Endothelial cell of umbilical vein (primary cell): ENCODE measurements around the gene MLPH. TPM values are rescaled to one million over a fixed set of nuclear protein-coding genes. Genes with fewer than 3 reads are reported as not detected.

Experiments
- BruUV-seq: library from RNA; stranded (reverse); fragments of 400-500 nt; replicated peaks from 2 replicates; lab custom pipeline; 2021; lab: Mats Ljungman, UMichigan
- CTCF ChIA-PET: fragments of 300-600, 350-600 bp; sonication (Branson Sonifier 250); formaldehyde crosslinking; loops from one replicate; lab custom pipeline; 2021; ENCODE audit warnings: antibody characterized with exemption, inconsistent platforms; lab: Charles Lee
- POLR2A ChIA-PET: fragments of 300-600, 350-600 bp; sonication (Branson Sonifier 250); formaldehyde crosslinking; loops from one replicate; lab custom pipeline; 2021; ENCODE audit warnings: antibody characterized with exemption, inconsistent platforms; lab: Charles Lee
- DNase-seq: peaks from one replicate; pipeline ENCODE4 v3.0.0-alpha.2; 2011; ENCODE audit warnings: low read depth, low spot score
- FAIRE-seq: peaks from 2 replicates; lab custom pipeline; 2011; peaks lifted over from hg19 to GRCh38; lab: Jason Lieb, UNC
- H2AFZ ChIP-seq: 2 replicates; pipeline ENCODE4 v1.6.0; 2012; ENCODE audit warnings: low read depth, low read length, control low read depth, inconsistent platforms
- H3K27ac ChIP-seq: 2 replicates; pipeline ENCODE4 v1.5.1; 2011; ENCODE audit warnings: low read depth, mild to moderate bottlenecking, control low read depth, low read length, moderate library complexity; ENCODE audit not compliant: insufficient read depth
- H3K27me3 ChIP-seq, 2 experiments: 2 replicates each; pipeline versions ENCODE4 v1.6.0 to v1.6.1; 2011; ENCODE audit warnings: low read length in 2 of 2, mixed read lengths in 1 of 2; ENCODE audit not compliant: control insufficient read depth in 2 of 2, insufficient read depth in 2 of 2
- H3K36me3 ChIP-seq, 2 experiments: 2 replicates in 1 of 2; 3 replicates in 1 of 2; pipeline ENCODE4 v1.5.1; 2011; ENCODE audit warnings: low read length in 2 of 2, mild to moderate bottlenecking in 1 of 2, moderate library complexity in 1 of 2; ENCODE audit not compliant: control insufficient read depth in 2 of 2, insufficient read depth in 2 of 2; ENCODE audit errors: extremely low read depth in 1 of 2
- H3K4me1 ChIP-seq: 3 replicates; pipeline ENCODE4 v1.5.1; 2011; ENCODE audit warnings: mild to moderate bottlenecking, low read length; ENCODE audit not compliant: control insufficient read depth, insufficient read depth; ENCODE audit errors: extremely low read depth
- H3K4me2 ChIP-seq: 2 replicates; pipeline ENCODE4 v1.6.1; 2011; ENCODE audit warnings: low read length, control low read depth, mixed read lengths; ENCODE audit not compliant: insufficient read depth
- H3K4me3 ChIP-seq, 3 experiments: fragments of 200-600 bp in 1 of 3; sonication (generic), shearing (Covaris generic) in 1 of 3; replicated peaks in 1 of 3; 2 replicates each; pipeline ENCODE4 v1.5.1; 2011 to 2016; ENCODE audit warnings: control low read depth in 3 of 3, low read length in 3 of 3, mild to moderate bottlenecking in 2 of 3, inconsistent platforms in 1 of 3, low read depth in 1 of 3, moderate library complexity in 1 of 3; ENCODE audit not compliant: insufficient read depth in 1 of 3
- H3K79me2 ChIP-seq: 2 replicates; pipeline ENCODE4 v1.6.0; 2012; ENCODE audit warnings: low read length, inconsistent platforms; ENCODE audit not compliant: control insufficient read depth, insufficient read depth
- H3K9ac ChIP-seq: replicated peaks from 2 replicates; pipeline ENCODE3; 2011; ENCODE audit warnings: low read length, control low read depth; ENCODE audit not compliant: insufficient read depth; ENCODE audit errors: extremely low read depth
- H3K9me1 ChIP-seq: replicated peaks from 3 replicates; pipeline ENCODE4 v1.6.0; 2011; ENCODE audit warnings: mild to moderate bottlenecking, low read length; ENCODE audit not compliant: control insufficient read depth, insufficient read depth; ENCODE audit errors: extremely low read depth
- H3K9me3 ChIP-seq: replicated peaks from 2 replicates; pipeline ENCODE4 v1.5.1; 2012; ENCODE audit warnings: low read length, inconsistent platforms; ENCODE audit not compliant: control insufficient read depth, insufficient read depth
- H4K20me1 ChIP-seq: replicated peaks from 2 replicates; pipeline ENCODE3; 2011; ENCODE audit warnings: mild to moderate bottlenecking, low read length; ENCODE audit not compliant: control insufficient read depth, insufficient read depth; ENCODE audit errors: extremely low read depth
- EZH2 ChIP-seq: IDR thresholded peaks from 2 replicates; pipeline ENCODE4 v1.6.1; 2012; ENCODE audit warnings: borderline replicate concordance, low read depth, mild to moderate bottlenecking, moderate library complexity, low read length, inconsistent platforms; ENCODE audit not compliant: severe bottlenecking
- FOS ChIP-seq: IDR thresholded peaks from 2 replicates; pipeline ENCODE4 v1.6.1; 2011; ENCODE audit warnings: mild to moderate bottlenecking, low read length, moderate library complexity, borderline replicate concordance; ENCODE audit not compliant: insufficient read depth
- GATA2 ChIP-seq: IDR thresholded peaks from 2 replicates; pipeline ENCODE4 v1.7.0; 2011; ENCODE audit warnings: low read depth, mild to moderate bottlenecking, moderate library complexity, mixed read lengths, low read length; ENCODE audit not compliant: insufficient read length, insufficient read depth
- JUN ChIP-seq: IDR thresholded peaks from 2 replicates; pipeline ENCODE4 v1.6.1; 2011; ENCODE audit warnings: borderline replicate concordance, low read depth; ENCODE audit not compliant: insufficient read length, insufficient read depth
- MYC ChIP-seq: IDR thresholded peaks from one replicate; pipeline ENCODE4 v1.6.1; 2011; ENCODE audit warnings: mild to moderate bottlenecking, low read depth, low read length
- POLR2A ChIP-seq: IDR thresholded peaks from 2 replicates; pipeline ENCODE4 v1.6.1; 2012; ENCODE audit warnings: low read depth, mild to moderate bottlenecking, control low read depth, low read length
- POLR2AphosphoS5 ChIP-seq: IDR thresholded peaks from 2 replicates; pipeline ENCODE4 v1.6.1; 2012; ENCODE audit warnings: low read depth, mild to moderate bottlenecking, control low read depth, low read length, moderate library complexity; ENCODE audit not compliant: insufficient read depth
- dilution Hi-C: fragments of 300-500 bp; cut with MboI; formaldehyde crosslinking; loops from one replicate; pipeline ENCODE4 v1.15.0; 2019; ENCODE audit warnings: low sequenced_read_pairs; ENCODE audit not compliant: extremely low pct_ligation_motif_present
- intact Hi-C: fragments of 100-400 bp; cut with micrococcal nuclease; formaldehyde crosslinking; loops from one replicate; pipeline ENCODE4 v1.10.0; 2022
- polyA plus RNA-seq, 4 experiments: library from polyadenylated mRNA; depleted of rRNA in 3 of 4; stranded (reverse) in 3 of 4; unstranded in 1 of 4; fragments of >200 nt; gene quantifications; 2 replicates each; pipeline versions ENCODE4 v1.2.1 to v1.2.3, GENCODE V29; 2011 to 2012; ENCODE audit warnings: missing spikeins in 1 of 4
- total RNA-seq: library from RNA; stranded (reverse); gene quantifications from 2 replicates; pipeline ENCODE4 v1.2.3, GENCODE V29; 2021
- TF ChIP-seq, protein P1 (sequence below): IDR thresholded peaks from 2 replicates; pipeline ENCODE4 v1.6.1; 2011; ENCODE audit not compliant: insufficient read depth, insufficient read length
- TF ChIP-seq, protein P2 (sequence below), 2 donors: IDR thresholded peaks; 1 replicate in 1 of 2; 2 replicates in 1 of 2; pipeline ENCODE4 v1.5.1; 2011; ENCODE audit warnings: low read length in 2 of 2, mild to moderate bottlenecking in 2 of 2, moderate library complexity in 2 of 2, control low read depth in 1 of 2, inconsistent platforms in 1 of 2, low read depth in 1 of 2; ENCODE audit not compliant: insufficient read depth in 1 of 2; ENCODE audit errors: extremely low read depth in 1 of 2

The MLPH gene
- total and polyA plus RNA-seq, 2 donors (not counting 3 experiments of a cell fraction or from before 2014, with no cell fraction given) = not detected

DNA sequence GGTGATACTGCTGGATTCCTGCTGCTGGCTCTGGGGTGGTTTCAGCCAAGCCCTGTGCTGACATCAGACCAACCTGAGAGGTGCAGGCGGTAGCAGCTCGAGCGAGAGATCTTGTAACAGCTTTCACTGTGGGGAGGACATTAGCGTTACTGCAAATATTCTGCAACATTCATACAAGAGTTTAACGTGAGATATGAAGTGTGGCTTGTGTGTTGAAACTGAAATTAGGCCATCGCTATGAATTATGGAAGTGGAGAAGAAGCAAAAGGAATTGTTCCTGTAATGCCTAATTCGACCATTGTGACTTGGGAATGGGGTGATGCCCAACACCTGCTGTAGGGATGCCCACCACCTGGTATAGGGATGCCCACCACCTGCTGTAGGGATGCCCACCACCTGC, 6.5 kb upstream of the MLPH start:
- dilution Hi-C loops (no loop called here), intact Hi-C loops (no loop called here)
- H3K9ac ChIP-seq = no peak overlapping the region
- no peaks in the 10 kb centered on the region for H3K9me1 ChIP-seq
- CTCF ChIA-PET = interaction anchor here (1.1 to 1.9 kb wide), 2 partner anchors 16 to 59 kb away, joined by 3 to 7 read pairs; no protein-coding TSS in a partner anchor
- FAIRE-seq (no peak), DNase-seq (no peak)
- peaks cover 54 to 70% of the 10 kb centered on the region in 2 experiments for H3K27me3 ChIP-seq
- TF ChIP-seq FOS (no peak), EZH2 (no peak), GATA2 (no peak), POLR2AphosphoS5 (no peak), MYC (no peak), JUN (no peak), POLR2A (no peak)
- TF ChIP-seq, protein P1, sequence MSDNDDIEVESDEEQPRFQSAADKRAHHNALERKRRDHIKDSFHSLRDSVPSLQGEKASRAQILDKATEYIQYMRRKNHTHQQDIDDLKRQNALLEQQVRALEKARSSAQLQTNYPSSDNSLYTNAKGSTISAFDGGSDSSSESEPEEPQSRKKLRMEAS = no peak
- TF ChIP-seq, protein P2, sequence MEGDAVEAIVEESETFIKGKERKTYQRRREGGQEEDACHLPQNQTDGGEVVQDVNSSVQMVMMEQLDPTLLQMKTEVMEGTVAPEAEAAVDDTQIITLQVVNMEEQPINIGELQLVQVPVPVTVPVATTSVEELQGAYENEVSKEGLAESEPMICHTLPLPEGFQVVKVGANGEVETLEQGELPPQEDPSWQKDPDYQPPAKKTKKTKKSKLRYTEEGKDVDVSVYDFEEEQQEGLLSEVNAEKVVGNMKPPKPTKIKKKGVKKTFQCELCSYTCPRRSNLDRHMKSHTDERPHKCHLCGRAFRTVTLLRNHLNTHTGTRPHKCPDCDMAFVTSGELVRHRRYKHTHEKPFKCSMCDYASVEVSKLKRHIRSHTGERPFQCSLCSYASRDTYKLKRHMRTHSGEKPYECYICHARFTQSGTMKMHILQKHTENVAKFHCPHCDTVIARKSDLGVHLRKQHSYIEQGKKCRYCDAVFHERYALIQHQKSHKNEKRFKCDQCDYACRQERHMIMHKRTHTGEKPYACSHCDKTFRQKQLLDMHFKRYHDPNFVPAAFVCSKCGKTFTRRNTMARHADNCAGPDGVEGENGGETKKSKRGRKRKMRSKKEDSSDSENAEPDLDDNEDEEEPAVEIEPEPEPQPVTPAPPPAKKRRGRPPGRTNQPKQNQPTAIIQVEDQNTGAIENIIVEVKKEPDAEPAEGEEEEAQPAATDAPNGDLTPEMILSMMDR (IDR thresholded peaks at IDR 0.05; ENCODE audit: extremely low read depth in 1 of 2, insufficient read depth in 1 of 2, low read depth in 1 of 2, low read length in 2 of 2) = no peak
- no peaks in the 10 kb centered on the region for H3K36me3 ChIP-seq
- H3K79me2 ChIP-seq = no peaks in the 10 kb centered on the region
- no peak overlapping the region for H3K4me2 ChIP-seq
- peaks cover 2% of the 10 kb centered on the region for H4K20me1 ChIP-seq
- BruUV-seq = no TSS peak
- no peak overlapping the region for H2AFZ ChIP-seq
- no peak overlapping the region for H3K4me3 ChIP-seq
- peaks cover 7% of the 10 kb centered on the region for H3K4me1 ChIP-seq
- H3K27ac ChIP-seq = no peak overlapping the region
- no peaks in the 10 kb centered on the region for H3K9me3 ChIP-seq
- POLR2A ChIA-PET = no interaction called here
